Activated naive CD8-positive, alpha-beta T cell treated with anti-CD3 and anti-CD28 coated beads, Interleukin-2, amount 10 ng/mL, durations not matched to agents 7 days and 5 days (primary cell): ENCODE data around the gene TES. TPM values are rescaled to one million over a fixed set of nuclear protein-coding genes. Genes with fewer than 3 reads are reported as not detected.
"Not testable (repeated sequence)": the region's sequence is repeated elsewhere in the genome, so short reads cannot be mapped to it uniquely, and the experiment has no call there.

Experiments used
- ATAC-seq: fragments of 150-1000 bp; cut with Tn5 transposase; one replicate; pipeline ENCODE4 v1.10.0; 2021; ENCODE audit warnings: low read depth, moderate library complexity
- POLR2A ChIA-PET: fragments of 350-600 bp; sonication (Branson Sonifier 250); formaldehyde crosslinking; loops from one replicate; lab custom pipeline; 2021; ENCODE audit warnings: antibody characterized with exemption; lab: Charles Lee
- DNase-seq: peaks from one replicate; pipeline ENCODE4 v3.0.0; 2021
- H3K27ac Mint-ChIP-seq: one replicate; pipeline ENCODE4 v1.8.0; 2022; ENCODE audit warnings: mild to moderate bottlenecking, mixed read lengths
- H3K27me3 Mint-ChIP-seq: one replicate; pipeline ENCODE4 v1.8.0; 2022; ENCODE audit warnings: mild to moderate bottlenecking, moderate library complexity, mixed read lengths
- H3K36me3 Mint-ChIP-seq: one replicate; pipeline ENCODE4 v1.8.0; 2021; ENCODE audit warnings: mild to moderate bottlenecking, mixed read lengths
- H3K4me1 Mint-ChIP-seq: one replicate; pipeline ENCODE4 v1.8.0; 2021; ENCODE audit warnings: mixed read lengths
- H3K4me3 Mint-ChIP-seq: one replicate; pipeline ENCODE4 v1.8.0; 2022; ENCODE audit warnings: mild to moderate bottlenecking, moderate library complexity, mixed read lengths
- H3K9me3 Mint-ChIP-seq: one replicate; pipeline ENCODE4 v1.8.0; 2021; ENCODE audit warnings: mixed read lengths
- total RNA-seq, 2 experiments: library from RNA; stranded (reverse); gene quantifications; one replicate each; pipeline ENCODE4 v1.2.3, GENCODE V29; 2021

The TES gene
- total RNA-seq, 2 experiments from 2014 or later: 119 to 121 TPM

DNA sequence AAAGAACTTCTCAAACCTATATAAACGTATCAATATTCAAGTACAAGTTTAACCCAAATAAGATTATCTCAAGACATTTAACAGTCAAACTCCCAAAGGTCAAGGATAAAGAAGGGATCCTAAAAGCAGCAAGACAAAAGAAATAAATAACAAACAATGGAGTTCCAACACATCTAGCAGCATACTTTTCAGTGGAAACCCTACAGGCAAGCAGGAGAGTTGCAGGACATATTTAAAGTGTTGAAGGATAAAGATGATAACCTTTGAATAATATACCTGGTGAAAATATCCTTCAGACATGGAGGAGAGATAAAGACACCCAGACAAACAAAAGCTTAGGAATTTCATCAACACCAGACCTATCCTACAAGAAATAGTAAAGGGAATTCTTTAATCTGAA lies 82.8 kb downstream of the TES start:
- Mint-ChIP-seq H3K27me3 (peaks cover 11% of the 10 kb centered on the region), H3K27ac (no peak overlapping the region), H3K4me3 (no peak overlapping the region), H3K4me1 (no peaks in the 10 kb centered on the region), H3K9me3 (peaks cover 1% of the 10 kb centered on the region), H3K36me3 (no peaks in the 10 kb centered on the region)
- DNase-seq (no peak), ATAC-seq (no peak)
- POLR2A ChIA-PET: no interaction called here

- Mint-ChIP-seq H3K9me3 (peaks cover 1% of the 10 kb centered on the region), H3K4me3 (no peak overlapping the region), H3K4me1 (no peaks in the 10 kb centered on the region), H3K27ac (no peak overlapping the region), H3K27me3 (peaks cover 11% of the 10 kb centered on the region), H3K36me3 (no peaks in the 10 kb centered on the region)
- ATAC-seq (no peak), DNase-seq (no peak)
- POLR2A ChIA-PET: no interaction called here
Measured at GRCh38 chr7:116293633-116294032, 83.3 kb downstream of the TES start.

GRCh38 chr7:116295903-116296302 lies 85.6 kb downstream of the TES start:
- H3K9me3 Mint-ChIP-seq, H3K27me3 Mint-ChIP-seq, ATAC-seq, H3K36me3 Mint-ChIP-seq, H3K4me1 Mint-ChIP-seq, H3K27ac Mint-ChIP-seq, DNase-seq, H3K4me3 Mint-ChIP-seq, POLR2A ChIA-PET: not testable (repeated sequence)

DNA sequence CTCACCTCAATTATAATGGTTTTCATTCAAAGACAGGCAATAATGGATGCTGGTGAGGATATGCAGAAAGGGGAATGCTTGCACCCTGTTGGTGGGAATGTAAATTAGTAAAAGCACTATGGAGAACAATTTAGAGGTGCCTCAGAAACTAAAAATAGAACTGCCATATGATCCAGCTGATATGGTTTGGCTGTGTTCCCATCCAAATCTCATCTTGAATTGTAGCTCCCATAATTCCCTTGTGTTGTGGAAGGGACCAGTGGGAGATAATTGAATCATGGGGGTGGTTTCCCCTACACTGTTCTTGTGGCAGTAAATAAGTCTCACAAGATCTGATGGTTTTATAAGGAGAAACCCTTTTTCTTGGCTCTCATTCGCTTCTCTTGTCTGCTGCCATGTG lies 87.7 kb downstream of the TES start:
- DNase-seq: no peak
- Mint-ChIP-seq H3K4me3 (no peak overlapping the region), H3K27ac (no peak overlapping the region), H3K27me3 (peaks cover 12% of the 10 kb centered on the region), H3K36me3 (no peaks in the 10 kb centered on the region), H3K9me3 (peaks cover 1% of the 10 kb centered on the region), H3K4me1 (no peaks in the 10 kb centered on the region)
- ATAC-seq: no peak
- POLR2A ChIA-PET: no interaction called here

GRCh38 chr7:116298576-116298975 lies 88.2 kb downstream of the TES start:
- no peak for ATAC-seq
- Mint-ChIP-seq H3K4me1 (no peaks in the 10 kb centered on the region), H3K4me3 (no peak overlapping the region), H3K27ac (no peak overlapping the region), H3K9me3 (peaks cover 1% of the 10 kb centered on the region), H3K27me3 (peaks cover 12% of the 10 kb centered on the region), H3K36me3 (no peaks in the 10 kb centered on the region)
- no peak for DNase-seq
- POLR2A ChIA-PET: no interaction called here

DNA sequence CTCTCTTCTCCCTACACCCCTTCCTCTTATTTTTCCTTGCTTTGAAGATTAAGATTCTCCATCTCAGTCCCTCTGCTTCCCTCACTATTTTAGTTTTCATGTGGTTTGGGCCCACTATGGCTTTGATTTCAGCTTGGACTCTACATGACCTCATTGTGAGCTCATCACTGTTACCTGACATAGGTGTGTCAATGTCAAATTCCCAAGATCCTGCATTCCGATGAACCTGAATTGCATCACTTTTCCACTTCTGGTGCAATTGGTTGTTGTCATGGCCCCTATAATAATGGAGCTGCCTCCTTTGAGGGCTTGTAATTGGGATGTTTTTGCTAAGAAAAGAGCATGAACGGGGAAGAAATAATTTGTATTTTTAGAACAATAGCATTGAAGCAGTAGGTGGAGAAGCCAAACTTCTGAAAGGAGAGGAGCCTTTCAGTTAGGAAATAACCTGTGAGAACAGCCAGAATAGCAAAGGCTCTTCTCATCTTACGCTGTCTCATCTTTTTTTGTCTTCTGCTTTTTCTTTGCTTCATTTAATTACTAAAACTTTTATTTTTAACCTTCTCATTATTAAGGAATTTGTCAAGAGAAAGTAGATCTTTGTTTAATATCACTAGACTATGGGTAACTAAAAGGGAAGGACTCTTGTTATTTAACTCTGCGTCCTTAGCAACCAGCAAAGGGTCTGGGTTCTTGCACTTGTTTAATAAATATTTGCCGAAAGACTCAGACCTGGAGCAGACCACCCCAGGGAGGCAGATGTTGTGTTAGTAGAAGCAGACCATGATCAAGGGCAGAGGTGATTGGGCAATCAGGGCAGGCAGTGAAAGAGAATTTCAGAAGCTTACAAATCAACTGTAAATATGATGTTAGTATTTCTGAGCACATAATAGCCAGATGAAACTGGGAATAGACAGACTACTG lies 95.4 kb downstream of the TES start:
- H3K36me3 Mint-ChIP-seq: no peaks in the 10 kb centered on the region
- POLR2A ChIA-PET: no interaction called here
- ATAC-seq: no peak

DNA sequence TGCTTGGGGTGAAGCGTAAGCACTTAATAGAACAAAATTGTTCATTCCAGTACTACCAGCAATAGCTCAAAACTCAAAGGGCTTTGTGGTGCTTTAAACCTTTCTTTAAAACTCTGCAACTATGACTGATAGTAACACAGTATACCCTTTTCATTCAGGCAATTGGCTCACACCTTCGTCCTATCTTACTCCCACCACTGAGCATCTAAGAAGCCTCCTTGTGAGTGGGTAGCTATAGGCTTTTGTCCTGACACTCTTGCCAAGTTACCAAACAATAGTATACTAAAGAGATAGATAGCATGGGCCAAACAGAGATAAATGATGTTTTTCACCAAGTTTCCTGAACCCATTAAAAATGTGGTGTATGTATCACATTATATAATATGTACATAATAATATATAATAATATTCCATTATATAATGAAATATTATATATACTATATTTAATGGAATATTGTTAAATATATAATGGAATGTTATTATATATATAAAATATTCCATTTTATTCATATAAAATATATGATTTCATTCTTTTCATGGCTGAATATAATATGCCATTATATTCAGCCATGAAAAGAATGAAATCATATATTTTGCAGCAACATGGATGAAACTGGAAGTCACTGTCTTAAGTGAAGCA lies 96.2 kb downstream of the TES start:
- DNase-seq (no peak), ATAC-seq (no peak)
- no peak overlapping the region for H3K4me3 Mint-ChIP-seq
- no peaks in the 10 kb centered on the region for H3K9me3 Mint-ChIP-seq
- H3K27me3 Mint-ChIP-seq: peaks cover 6% of the 10 kb centered on the region
- H3K27ac Mint-ChIP-seq: no peak overlapping the region
- no peaks in the 10 kb centered on the region for H3K36me3 Mint-ChIP-seq
- POLR2A ChIA-PET: no interaction called here
- H3K4me1 Mint-ChIP-seq: no peaks in the 10 kb centered on the region

More for the DNA sequence above, 95.4 kb downstream of the TES start:
- no peaks in the 10 kb centered on the region for H3K9me3 Mint-ChIP-seq
- DNase-seq: no peak
- no peaks in the 10 kb centered on the region for H3K4me1 Mint-ChIP-seq
- H3K4me3 Mint-ChIP-seq: no peak overlapping the region
- H3K27me3 Mint-ChIP-seq: peaks cover 6% of the 10 kb centered on the region
- H3K27ac Mint-ChIP-seq: no peak overlapping the region

- no peaks in the 10 kb centered on the region for H3K9me3 Mint-ChIP-seq
- POLR2A ChIA-PET: no interaction called here
- no peak for ATAC-seq
Measured at GRCh38 chr7:116307253-116307652, 96.9 kb downstream of the TES start.

More at GRCh38 chr7:116307253-116307652, 96.9 kb downstream of the TES start:
- Mint-ChIP-seq H3K27ac (no peak overlapping the region), H3K36me3 (no peaks in the 10 kb centered on the region), H3K4me3 (no peak overlapping the region), H3K4me1 (no peaks in the 10 kb centered on the region), H3K27me3 (no peaks in the 10 kb centered on the region)
- DNase-seq: no peak

Other genes starting within 250 kb of the TES start
- gene TFEC, start 179.8 kb upstream of the TES start, total RNA-seq: 1 to 10 TPM; 1.1 to 1.3 TPM